Naive thymus-derived CD4-positive, alpha-beta T cell (primary cell): Measurements from ENCODE around the gene TNS3. TPM values are rescaled to one million over a fixed set of nuclear protein-coding genes. Genes with fewer than 3 reads are reported as not detected.

ENCODE experiments used
- ATAC-seq: fragments of 150-1000 bp; cut with Tn5 transposase; 2 replicates; pipeline ENCODE4 v1.10.0; 2021; ENCODE audit warnings: mild to moderate bottlenecking, moderate library complexity
- CTCF ChIA-PET: fragments of 350-600 bp; sonication (Branson Sonifier 250); formaldehyde crosslinking; loops from one replicate; lab custom pipeline; 2021; ENCODE audit warnings: antibody characterized with exemption; lab: Charles Lee
- POLR2A ChIA-PET: fragments of 350-600 bp; sonication (Branson Sonifier 250); formaldehyde crosslinking; loops from one replicate; lab custom pipeline; 2021; ENCODE audit warnings: antibody characterized with exemption, inconsistent platforms; lab: Charles Lee
- DNase-seq, 9 donors: peaks; one replicate each; pipeline versions ENCODE4 v3.0.0 to v3.0.0-alpha.2; 2020 to 2022; ENCODE audit warnings: mixed read lengths in 1 of 9
- H3K27ac ChIP-seq: one replicate; pipeline ENCODE4 v1.7.0; 2013; ENCODE audit warnings: mild to moderate bottlenecking, low read depth, low read length, moderate library complexity
- H3K27me3 ChIP-seq, 2 donors: one replicate each; pipeline ENCODE4 v1.7.0; 2013; ENCODE audit warnings: low read length in 2 of 2, mild to moderate bottlenecking in 2 of 2, moderate library complexity in 2 of 2; ENCODE audit not compliant: control insufficient read depth in 2 of 2, insufficient read depth in 2 of 2
- H3K36me3 ChIP-seq, 3 experiments: 1 replicate in 2 of 3; 2 replicates in 1 of 3; pipeline ENCODE4 v1.7.0; 2013; ENCODE audit warnings: low read length in 3 of 3, mild to moderate bottlenecking in 3 of 3, moderate library complexity in 1 of 3; ENCODE audit not compliant: insufficient read depth in 3 of 3, control insufficient read depth in 2 of 3
- H3K4me1 ChIP-seq, 2 donors: one replicate each; pipeline ENCODE4 v1.7.0; 2013; ENCODE audit warnings: low read length in 2 of 2, mild to moderate bottlenecking in 2 of 2, moderate library complexity in 1 of 2; ENCODE audit not compliant: control insufficient read depth in 2 of 2, insufficient read depth in 2 of 2
- H3K4me3 ChIP-seq: 2 replicates; pipeline ENCODE4 v1.7.0; 2013; ENCODE audit warnings: mild to moderate bottlenecking, low read length
- H3K9me3 ChIP-seq, 3 experiments: 1 replicate in 2 of 3; 2 replicates in 1 of 3; pipeline ENCODE4 v1.7.0; 2013; ENCODE audit warnings: low read length in 3 of 3; ENCODE audit not compliant: control insufficient read depth in 2 of 3
- H3K27ac Mint-ChIP-seq, 9 donors: one replicate each; pipeline ENCODE4 v1.8.0; 2020 to 2022; ENCODE audit warnings: mixed read lengths in 9 of 9, mild to moderate bottlenecking in 8 of 9, moderate library complexity in 5 of 9, inconsistent platforms in 2 of 9
- H3K27me3 Mint-ChIP-seq, 5 donors: one replicate each; pipeline ENCODE4 v1.8.0; 2021 to 2022; ENCODE audit warnings: mixed read lengths in 5 of 5, mild to moderate bottlenecking in 1 of 5
- H3K36me3 Mint-ChIP-seq, 5 donors: one replicate each; pipeline ENCODE4 v1.8.0; 2020 to 2022; ENCODE audit warnings: mixed read lengths in 5 of 5, mild to moderate bottlenecking in 3 of 5, inconsistent platforms in 1 of 5
- H3K4me1 Mint-ChIP-seq, 7 donors: one replicate each; pipeline ENCODE4 v1.8.0; 2020 to 2022; ENCODE audit warnings: mixed read lengths in 7 of 7, mild to moderate bottlenecking in 3 of 7, inconsistent platforms in 1 of 7
- H3K4me3 Mint-ChIP-seq, 10 donors: one replicate each; pipeline ENCODE4 v1.8.0; 2020 to 2022; ENCODE audit warnings: mild to moderate bottlenecking in 10 of 10, mixed read lengths in 10 of 10, moderate library complexity in 6 of 10, inconsistent platforms in 2 of 10
- H3K9me3 Mint-ChIP-seq, 11 donors: one replicate each; pipeline ENCODE4 v1.8.0; 2020 to 2022; ENCODE audit warnings: mixed read lengths in 11 of 11, mild to moderate bottlenecking in 4 of 11, inconsistent platforms in 1 of 11, moderate library complexity in 1 of 11
- intact Hi-C, 2 donors: fragments of 100-400 bp; cut with micrococcal nuclease; formaldehyde crosslinking; loops; one replicate each; pipeline ENCODE4 v1.15.1; 2023
- polyA plus RNA-seq, 2 donors: library from polyadenylated mRNA; unstranded; fragments of 300-500 nt; fragmentation: Illumina TruSeq; gene quantifications; one replicate each; pipeline ENCODE4 v1.2.3, GENCODE V29; 2021
- total RNA-seq, 6 experiments: library from RNA in 5 of 6; stranded (reverse) in 5 of 6; gene quantifications; 1 replicate in 5 of 6; 2 replicates in 1 of 6; pipeline ENCODE4 v1.2.3 and lab custom pipeline; 2021 to 2026

Gene TNS3
- total and polyA plus RNA-seq, 7 experiments from 2014 or later: 0.85 to 38.3 (median 2.6) TPM; not detected in 2

DNA sequence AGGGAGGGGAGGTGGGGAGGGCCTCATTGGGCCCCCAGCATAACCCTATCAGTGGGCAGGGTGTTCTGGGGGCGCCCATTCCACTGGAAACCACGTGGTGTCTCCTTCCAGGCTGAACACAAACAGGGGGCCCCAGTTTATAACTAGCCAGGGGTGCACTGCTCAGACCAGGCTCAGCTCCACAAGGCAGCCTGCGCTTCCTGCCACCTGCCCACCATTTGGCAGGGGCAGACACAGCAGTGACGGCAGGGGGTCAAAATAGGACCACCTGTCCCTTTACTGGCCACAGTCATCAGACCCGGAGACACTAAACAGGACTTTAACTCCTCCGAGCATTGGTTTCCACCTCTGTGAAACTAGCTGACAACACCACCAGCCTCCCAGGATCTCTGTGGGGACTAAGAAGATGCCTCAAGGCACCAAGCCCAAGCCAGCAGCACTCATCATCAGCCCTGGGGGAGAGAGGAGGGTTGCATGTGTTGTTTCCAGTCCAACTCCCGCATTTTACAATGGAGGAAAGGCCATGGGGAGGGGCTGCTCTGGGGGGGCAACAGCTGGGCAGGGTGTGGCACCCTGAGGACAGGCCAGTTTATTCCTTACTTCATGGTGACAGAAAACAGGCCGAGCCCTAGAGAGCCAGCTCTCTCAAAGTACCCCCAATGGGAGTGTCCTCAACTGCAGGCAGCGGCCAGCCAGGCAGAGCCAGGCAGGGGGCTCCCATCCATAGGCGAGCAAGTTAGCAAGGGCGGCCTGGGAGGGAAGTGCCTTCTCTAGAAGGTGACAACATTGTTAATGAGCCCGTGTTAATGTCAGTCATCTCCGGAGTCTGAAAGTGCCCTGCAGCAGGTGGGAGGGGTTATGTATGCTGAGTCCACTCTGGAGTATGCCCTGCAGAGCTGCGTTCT lies 127.6 kb downstream of the TNS3 start:
- no peak overlapping the region for H3K27ac Mint-ChIP-seq

DNA sequence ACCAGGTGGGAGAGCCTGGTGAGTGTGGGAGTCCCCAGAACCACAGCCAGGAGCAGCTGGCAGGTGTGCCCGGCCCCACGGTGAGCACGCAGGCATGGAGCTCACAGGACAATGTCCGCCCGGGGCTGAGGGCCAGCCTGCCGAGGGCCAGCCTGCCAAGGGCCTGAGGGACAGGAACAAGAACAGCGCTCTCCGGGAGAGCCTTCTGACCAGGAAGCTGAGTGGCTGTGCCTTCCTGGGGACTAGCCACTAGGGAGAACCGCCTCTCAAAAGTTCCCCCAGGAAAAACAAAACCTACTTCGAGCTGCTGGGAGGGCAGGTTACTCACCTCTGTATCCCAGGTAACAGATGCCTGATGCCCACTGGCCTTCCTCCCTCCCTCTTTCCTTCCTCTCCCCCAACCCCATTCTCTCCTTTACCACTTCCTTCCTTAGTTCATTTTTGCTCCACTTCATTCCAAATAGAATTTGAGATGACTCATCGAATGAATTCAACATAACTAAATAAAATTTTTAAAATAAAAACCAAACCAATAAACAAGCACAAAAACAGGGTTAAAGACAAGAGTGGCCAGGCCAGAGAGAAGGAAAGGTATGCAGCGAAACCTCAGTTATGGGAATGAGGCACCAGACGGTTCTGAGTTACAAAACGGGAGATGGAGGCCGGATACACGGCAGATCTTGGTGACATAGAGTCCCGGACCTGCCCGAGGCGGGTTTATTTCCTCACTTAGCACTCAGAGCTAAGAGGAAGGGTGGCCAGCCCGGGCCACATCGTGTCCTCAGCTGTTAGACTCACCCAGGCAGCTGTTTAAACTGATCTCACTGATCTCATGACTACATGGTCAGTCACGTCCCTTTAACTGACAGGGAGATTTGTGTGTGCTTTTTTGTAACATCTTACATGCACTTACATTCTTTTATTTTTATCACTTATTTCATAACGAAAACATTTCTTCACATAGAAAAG lies 128.5 kb downstream of the TNS3 start:
- H3K27me3 Mint-ChIP-seq: peaks cover 0 to 13% (median 4%) of the 10 kb centered on the region in 5 donors
- H3K27ac ChIP-seq: no peak overlapping the region
- ChIA-PET CTCF (no interaction called here), POLR2A (no interaction called here)
- no peaks in the 10 kb centered on the region for H3K36me3 Mint-ChIP-seq
- H3K9me3 Mint-ChIP-seq: no peaks in the 10 kb centered on the region
- no peak for DNase-seq
- H3K36me3 ChIP-seq: no peaks in the 10 kb centered on the region
- ATAC-seq: peak; percentile 82
- intact Hi-C loops: no loop called here
- no peaks in the 10 kb centered on the region for H3K9me3 ChIP-seq
- no peaks in the 10 kb centered on the region for H3K4me1 ChIP-seq
- H3K4me3 Mint-ChIP-seq: no peak overlapping the region
- no peaks in the 10 kb centered on the region for H3K27me3 ChIP-seq
- H3K4me1 Mint-ChIP-seq: peaks cover 0 to 5% (median 0%) of the 10 kb centered on the region in 7 donors
- no peak overlapping the region for H3K27ac Mint-ChIP-seq
- H3K4me3 ChIP-seq: no peak overlapping the region

More for the DNA sequence above, 127.6 kb downstream of the TNS3 start:
- H3K4me3 Mint-ChIP-seq: no peak overlapping the region
- H3K9me3 Mint-ChIP-seq: no peaks in the 10 kb centered on the region
- peaks cover 0 to 5% (median 0%) of the 10 kb centered on the region in 7 donors for H3K4me1 Mint-ChIP-seq
- intact Hi-C loops: no loop called here
- ChIA-PET POLR2A (no interaction called here), CTCF (no interaction called here)
- Histone ChIP-seq H3K9me3 (no peaks in the 10 kb centered on the region), H3K4me1 (no peaks in the 10 kb centered on the region), H3K27me3 (no peaks in the 10 kb centered on the region), H3K4me3 (no peak overlapping the region), H3K27ac (no peak overlapping the region), H3K36me3 (no peaks in the 10 kb centered on the region)
- DNase-seq (no peak), ATAC-seq (no peak)
- H3K27me3 Mint-ChIP-seq: peaks cover 0 to 11% (median 4%) of the 10 kb centered on the region in 5 donors
- no peaks in the 10 kb centered on the region for H3K36me3 Mint-ChIP-seq

DNA sequence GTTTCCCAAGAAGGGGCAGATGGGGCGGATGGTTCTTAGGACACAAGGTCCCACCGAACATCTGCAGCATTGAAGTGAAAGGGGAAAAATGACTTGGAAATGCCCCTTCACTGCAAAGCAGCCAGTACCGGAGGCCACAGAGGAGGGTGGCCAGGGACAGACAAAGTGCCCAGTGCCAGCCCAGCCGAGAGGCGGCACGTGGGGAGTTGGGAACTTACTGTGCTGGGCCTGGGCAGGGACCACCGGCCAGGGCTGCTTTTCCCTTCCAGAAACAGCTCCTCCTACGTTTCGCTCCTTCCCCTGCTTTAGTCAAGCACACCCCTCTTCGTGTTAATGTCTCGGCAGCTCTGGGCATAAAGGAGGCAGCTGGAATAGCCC lies 129.2 kb downstream of the TNS3 start:
- Mint-ChIP-seq H3K9me3 (no peaks in the 10 kb centered on the region), H3K4me1 (peaks cover 0 to 5% (median 0%) of the 10 kb centered on the region in 7 donors), H3K4me3 (no peak overlapping the region), H3K27ac (no peak overlapping the region), H3K27me3 (peaks cover 0 to 13% (median 4%) of the 10 kb centered on the region in 5 donors), H3K36me3 (no peaks in the 10 kb centered on the region)
- Histone ChIP-seq H3K4me3 (no peak overlapping the region), H3K9me3 (no peaks in the 10 kb centered on the region), H3K4me1 (no peaks in the 10 kb centered on the region), H3K27me3 (no peaks in the 10 kb centered on the region), H3K27ac (no peak overlapping the region), H3K36me3 (no peaks in the 10 kb centered on the region)
- CTCF ChIA-PET: no interaction called here
- DNase-seq: no peak
- no peak for ATAC-seq
- intact Hi-C loops: no loop called here
- POLR2A ChIA-PET: no interaction called here

DNA sequence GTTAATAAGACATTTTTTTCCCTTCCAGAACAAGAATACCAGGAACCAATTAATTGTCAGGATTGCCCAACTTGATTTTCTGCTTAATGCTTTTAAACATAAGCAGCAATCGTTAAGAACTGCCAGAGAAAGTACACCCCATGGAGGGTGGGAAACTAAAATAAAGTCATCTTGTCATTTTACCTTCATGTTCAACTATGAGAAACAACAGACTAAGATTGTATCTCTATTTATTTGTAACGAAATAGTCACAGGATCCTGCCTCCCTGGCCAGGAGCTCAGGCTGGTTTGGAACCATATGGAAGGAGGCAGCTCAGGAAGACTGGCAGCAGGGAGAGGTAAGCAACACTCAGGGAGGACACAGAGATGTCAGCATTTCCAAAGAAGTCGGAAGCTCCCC lies 129.6 kb downstream of the TNS3 start:
- ATAC-seq: no peak
- no peak for DNase-seq
- POLR2A ChIA-PET: no interaction called here
- no peaks in the 10 kb centered on the region for H3K27me3 ChIP-seq
- no peak overlapping the region for H3K4me3 ChIP-seq
- H3K4me3 Mint-ChIP-seq: no peak overlapping the region
- H3K27ac Mint-ChIP-seq: no peak overlapping the region
- H3K36me3 Mint-ChIP-seq: no peaks in the 10 kb centered on the region
- intact Hi-C loops: no loop called here
- H3K36me3 ChIP-seq: no peaks in the 10 kb centered on the region
- no peak overlapping the region for H3K27ac ChIP-seq
- peaks cover 0 to 2% (median 0%) of the 10 kb centered on the region in 7 donors for H3K4me1 Mint-ChIP-seq
- no peaks in the 10 kb centered on the region for H3K4me1 ChIP-seq
- no peaks in the 10 kb centered on the region for H3K9me3 ChIP-seq
- CTCF ChIA-PET: no interaction called here
- no peaks in the 10 kb centered on the region for H3K9me3 Mint-ChIP-seq
- H3K27me3 Mint-ChIP-seq: peaks cover 0 to 9% (median 4%) of the 10 kb centered on the region in 5 donors

DNA sequence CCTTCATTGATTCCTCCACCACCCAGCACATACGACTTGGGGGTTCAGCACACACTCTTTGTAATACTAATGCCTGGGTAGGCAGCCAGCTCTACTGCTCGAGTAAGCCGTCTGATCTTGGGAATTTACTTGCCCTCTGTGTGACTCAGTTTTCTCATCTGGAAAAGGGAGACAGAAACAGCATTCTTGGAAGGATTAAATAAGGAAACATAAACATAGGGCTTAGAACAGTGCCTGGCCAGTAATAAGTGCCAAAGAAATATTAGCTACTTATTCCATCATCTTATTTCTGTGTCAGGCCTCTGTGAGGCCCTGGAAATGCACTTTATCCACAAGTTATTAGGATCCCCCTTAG lies 130.1 kb downstream of the TNS3 start:
- H3K36me3 ChIP-seq: no peaks in the 10 kb centered on the region
- ATAC-seq (no peak), DNase-seq (no peak)
- ChIA-PET POLR2A (no interaction called here), CTCF (no interaction called here)
- Mint-ChIP-seq H3K9me3 (no peaks in the 10 kb centered on the region), H3K4me1 (peaks cover 0 to 2% (median 0%) of the 10 kb centered on the region in 7 donors), H3K4me3 (no peak overlapping the region), H3K27ac (no peak overlapping the region), H3K27me3 (peaks cover 0 to 9% (median 4%) of the 10 kb centered on the region in 5 donors), H3K36me3 (no peaks in the 10 kb centered on the region)
- no peaks in the 10 kb centered on the region for H3K9me3 ChIP-seq
- no peak overlapping the region for H3K4me3 ChIP-seq
- intact Hi-C loops: no loop called here
- no peaks in the 10 kb centered on the region for H3K27me3 ChIP-seq
- H3K27ac ChIP-seq: no peak overlapping the region
- H3K4me1 ChIP-seq: no peaks in the 10 kb centered on the region

DNA sequence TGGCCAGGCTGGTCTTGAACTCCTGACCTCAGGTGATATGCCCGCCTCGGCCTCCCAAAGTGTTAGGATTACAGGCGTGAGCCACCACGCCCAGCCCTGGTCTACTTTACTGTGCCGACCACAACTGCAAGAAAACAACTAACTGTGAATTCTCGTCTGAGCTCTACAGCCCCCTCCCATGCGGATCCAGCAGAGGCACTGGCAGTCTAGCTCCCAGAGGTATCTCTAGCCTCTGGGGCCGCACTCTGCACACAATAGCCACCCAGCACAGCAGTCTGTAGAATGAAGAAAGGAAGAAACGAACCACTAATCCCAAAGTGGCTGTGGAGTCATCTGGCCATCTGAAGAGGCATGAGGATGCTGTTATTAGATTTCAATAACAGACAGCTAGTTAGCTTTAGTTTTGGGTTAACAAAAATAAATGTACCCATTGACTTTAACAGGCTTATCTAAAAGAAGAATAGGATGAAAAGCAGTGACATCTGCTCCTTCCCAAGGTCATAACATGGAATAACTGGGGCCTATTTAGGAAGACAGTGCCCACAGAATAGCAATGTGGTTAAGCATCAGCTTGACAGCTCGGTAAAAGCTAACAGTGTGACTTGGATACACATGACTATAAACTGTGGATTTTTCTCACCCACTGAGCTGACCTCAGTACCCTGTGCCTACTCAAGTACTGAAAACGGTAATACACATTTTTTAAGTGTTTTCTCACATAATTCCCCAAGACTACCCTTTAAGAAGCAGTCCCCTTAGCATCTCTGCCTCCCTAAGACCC lies 131.9 kb downstream of the TNS3 start:
- CTCF ChIA-PET: no interaction called here
- H3K27me3 Mint-ChIP-seq: peaks cover 0 to 9% (median 4%) of the 10 kb centered on the region in 5 donors
- Histone ChIP-seq H3K9me3 (no peaks in the 10 kb centered on the region), H3K36me3 (no peaks in the 10 kb centered on the region), H3K27ac (no peak overlapping the region), H3K27me3 (no peaks in the 10 kb centered on the region), H3K4me3 (no peak overlapping the region), H3K4me1 (no peaks in the 10 kb centered on the region)
- POLR2A ChIA-PET: no interaction called here
- H3K27ac Mint-ChIP-seq: no peak overlapping the region
- H3K36me3 Mint-ChIP-seq: no peaks in the 10 kb centered on the region
- intact Hi-C loops: no loop called here
- peaks cover 0 to 2% (median 0%) of the 10 kb centered on the region in 7 donors for H3K4me1 Mint-ChIP-seq
- DNase-seq: no peak
- ATAC-seq: no peak
- H3K4me3 Mint-ChIP-seq: no peak overlapping the region
- no peaks in the 10 kb centered on the region for H3K9me3 Mint-ChIP-seq
